Glomerular visceral epithelial cell (primary cell): ENCODE measurements around the gene ESCO1.
"Not testable (repeated sequence)": the region's sequence is repeated elsewhere in the genome, so short reads cannot be mapped to it uniquely, and the experiment has no call there.

ENCODE experiments used
- DNase-seq: peaks from one replicate; pipeline ENCODE4 v3.0.0-alpha.2; 2016; ENCODE audit errors: extremely low spot score

ESCO1 gene

DNA sequence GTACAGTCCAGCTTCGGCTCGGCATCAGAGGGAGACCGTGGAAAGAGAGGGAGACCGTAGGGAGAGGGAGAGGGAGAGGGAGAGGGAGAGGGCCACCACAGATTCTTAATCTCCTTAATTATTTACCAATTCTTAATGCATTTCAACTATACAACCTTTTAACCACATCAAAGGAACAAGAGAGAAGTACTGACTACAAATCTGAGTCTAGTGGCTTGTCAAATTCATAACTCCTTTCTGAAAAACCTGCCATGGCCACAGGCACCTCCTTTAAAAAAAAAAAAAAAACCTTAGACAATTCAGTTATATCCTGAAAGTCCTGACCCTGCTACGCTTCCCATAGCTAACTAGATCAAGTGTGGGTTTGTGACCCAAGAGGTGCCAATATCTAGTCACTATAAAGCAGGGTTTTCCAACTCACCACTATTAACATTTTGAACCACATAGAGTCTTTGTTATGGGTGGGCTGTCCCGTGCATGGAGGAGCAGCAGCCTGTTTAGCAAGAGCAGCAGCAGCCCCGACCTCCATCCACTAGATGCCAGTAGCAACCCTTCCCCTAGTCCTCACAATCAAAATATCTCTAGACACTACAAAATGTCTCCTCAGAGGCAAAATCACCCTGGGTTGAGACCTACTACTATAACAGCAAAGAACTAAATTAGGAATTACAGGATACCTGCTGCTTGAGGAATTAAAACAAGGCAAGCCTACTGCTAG lies 6.8 kb downstream of the ESCO1 start:
- no peak for DNase-seq

DNA sequence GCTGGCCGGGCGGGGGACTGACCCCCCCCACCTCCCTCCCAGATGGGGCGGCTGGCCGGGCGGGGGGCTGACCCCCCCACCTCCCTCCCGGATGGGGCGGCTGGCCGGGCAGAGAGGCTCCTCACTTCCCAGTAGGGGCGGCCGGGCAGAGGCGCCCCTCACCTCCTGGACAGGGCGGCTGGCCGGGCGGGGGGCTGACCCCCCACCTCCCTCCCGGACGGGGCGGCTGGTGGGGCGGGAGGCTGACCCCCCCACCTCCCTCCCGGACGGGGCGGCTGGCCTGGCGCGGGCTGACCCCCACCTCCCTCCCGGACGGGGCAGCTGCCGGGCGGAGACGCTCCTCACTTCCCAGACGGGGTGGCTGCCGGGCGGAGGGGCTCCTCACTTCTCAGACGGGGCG lies 8.1 kb downstream of the ESCO1 start:
- DNase-seq: not testable (repeated sequence)

DNA sequence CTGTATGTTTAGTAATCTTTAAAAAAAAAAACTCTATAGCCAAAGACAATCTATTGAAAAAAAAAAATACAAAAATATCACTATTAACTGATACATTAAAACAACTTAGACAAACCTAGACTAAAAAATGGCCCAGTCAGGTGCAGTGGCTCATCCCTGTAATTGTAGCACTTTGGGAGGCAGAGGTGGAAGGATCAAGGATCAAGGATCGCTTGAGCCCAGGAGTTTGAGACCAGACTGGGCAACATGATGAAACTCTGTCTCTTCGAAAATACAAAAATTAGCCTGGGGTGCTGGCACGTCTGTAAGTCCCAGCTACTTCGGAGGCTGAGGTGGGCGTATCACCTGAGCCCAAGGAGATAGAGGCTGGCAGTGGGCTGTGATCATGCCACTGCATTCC lies 16.1 kb downstream of the ESCO1 start:
- no peak for DNase-seq

DNA sequence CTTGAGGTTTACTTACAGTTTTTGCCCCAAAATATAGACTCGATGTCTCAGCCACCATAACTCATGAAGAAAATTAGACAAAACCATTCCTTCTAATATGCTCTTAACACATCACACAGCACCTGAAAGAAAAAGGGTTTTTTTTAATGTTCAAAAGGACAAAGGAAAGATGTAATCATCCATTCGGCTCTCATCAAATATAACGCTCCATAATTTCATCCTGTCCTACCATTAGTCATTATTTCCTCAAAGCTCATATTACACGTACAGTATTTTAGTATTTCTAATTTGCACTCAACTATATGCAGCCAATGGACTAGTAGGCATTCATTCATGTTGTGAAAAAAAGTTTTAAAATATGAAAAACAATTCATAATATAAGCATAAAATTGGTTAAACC lies 24.8 kb downstream of the ESCO1 start:
- no peak for DNase-seq

- no peak for DNase-seq
Measured at GRCh38 chr18:21571772-21572171, 28.7 kb downstream of the ESCO1 start.

DNA sequence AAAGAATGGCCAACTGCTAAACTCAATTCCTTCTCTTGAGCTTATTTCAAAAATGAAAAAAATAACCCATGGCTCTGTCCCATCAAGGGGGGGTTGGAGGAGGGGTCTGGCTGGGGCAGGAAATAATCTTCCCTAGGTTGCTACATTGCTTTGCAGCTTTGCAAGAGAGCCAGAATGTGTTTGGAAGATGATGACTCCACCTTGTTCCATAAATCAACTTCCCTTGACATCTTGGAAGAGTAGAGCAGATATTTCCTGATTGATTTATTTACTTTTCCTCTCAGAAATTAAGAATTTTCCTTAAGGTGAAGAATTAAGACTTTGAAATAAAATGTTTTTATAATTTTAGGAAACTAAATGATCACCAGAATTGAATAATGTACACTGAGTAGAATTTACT lies 41.3 kb downstream of the ESCO1 start:
- no peak for DNase-seq

DNA sequence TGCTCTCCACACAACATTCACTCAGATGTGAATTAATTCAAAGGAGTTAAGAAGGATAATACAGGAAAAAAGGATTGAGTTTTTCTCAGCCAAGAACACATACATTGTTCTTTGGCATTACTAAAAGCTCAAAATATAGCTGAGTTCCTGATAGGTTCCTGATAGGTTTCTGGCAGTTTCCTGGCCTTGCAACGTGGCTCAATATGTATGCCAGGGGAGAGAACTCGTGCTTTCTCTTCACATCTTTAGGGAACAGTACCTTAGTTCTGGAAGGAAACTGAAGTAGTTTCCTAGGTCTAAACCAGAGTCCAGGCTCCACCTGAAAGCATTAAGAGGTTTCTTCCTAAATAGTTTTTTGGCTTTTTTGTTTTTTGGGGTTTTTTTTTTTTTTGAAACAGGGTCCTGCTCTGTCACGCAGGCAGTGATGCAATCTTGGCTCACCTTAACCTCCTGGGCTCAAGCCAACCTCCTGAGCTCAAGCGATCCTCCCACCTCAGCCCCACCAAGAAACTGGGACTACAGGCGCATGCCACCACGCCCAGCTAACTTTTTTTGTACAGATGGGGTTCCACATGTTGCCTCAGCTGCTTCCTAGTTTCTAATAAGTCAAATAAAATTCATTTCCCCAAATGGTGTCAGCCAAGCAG lies 42.8 kb downstream of the ESCO1 start:
- DNase-seq: no peak

GRCh38 chr18:21550510-21550970 lies 50.0 kb downstream of the ESCO1 start:
- no peak for DNase-seq

DNA sequence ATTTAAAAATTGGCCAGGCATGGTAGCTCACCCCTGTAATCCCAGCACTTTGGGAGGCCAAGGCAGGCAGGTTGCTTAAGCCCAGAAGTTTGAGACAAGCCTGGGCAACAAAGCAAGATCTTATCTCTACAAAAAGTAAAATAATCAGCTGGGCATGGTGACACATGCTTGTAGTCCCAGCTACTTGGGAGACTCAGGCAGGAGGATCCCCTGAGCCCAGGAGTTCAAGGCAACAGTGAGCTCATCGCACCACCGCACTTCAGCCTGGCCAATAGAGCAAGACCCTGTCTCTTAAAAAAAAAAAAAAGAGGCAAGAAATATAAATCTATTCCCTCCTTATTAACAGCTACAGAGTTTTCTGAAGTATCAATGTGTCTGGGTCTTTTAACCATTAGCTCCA lies 51.9 kb downstream of the ESCO1 start:
- DNase-seq: no peak

GRCh38 chr18:21546423-21546822 lies 54.1 kb downstream of the ESCO1 start:
- no peak for DNase-seq

- DNase-seq: no peak
Measured at GRCh38 chr18:21538230-21538629, 62.3 kb downstream of the ESCO1 start.

DNA sequence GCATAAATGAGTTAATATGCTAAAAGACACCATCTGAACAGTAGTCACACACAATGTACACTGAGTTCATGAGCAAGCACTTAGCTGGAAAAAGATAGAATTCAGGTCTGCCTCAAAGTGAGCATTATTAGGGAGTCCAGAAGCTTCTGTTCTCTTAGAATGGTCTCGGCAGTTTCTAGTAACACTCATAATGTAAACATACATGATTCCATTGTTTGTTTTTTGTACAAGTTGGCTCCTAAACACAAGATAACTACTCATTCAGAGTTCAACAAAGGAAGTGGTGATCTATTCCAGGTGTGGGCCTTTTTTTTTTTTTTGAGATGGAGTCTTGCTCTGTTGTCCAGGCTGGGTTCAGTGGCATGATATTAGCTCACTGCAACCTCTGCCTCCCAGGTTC lies 66.2 kb downstream of the ESCO1 start:
- DNase-seq: no peak

DNA sequence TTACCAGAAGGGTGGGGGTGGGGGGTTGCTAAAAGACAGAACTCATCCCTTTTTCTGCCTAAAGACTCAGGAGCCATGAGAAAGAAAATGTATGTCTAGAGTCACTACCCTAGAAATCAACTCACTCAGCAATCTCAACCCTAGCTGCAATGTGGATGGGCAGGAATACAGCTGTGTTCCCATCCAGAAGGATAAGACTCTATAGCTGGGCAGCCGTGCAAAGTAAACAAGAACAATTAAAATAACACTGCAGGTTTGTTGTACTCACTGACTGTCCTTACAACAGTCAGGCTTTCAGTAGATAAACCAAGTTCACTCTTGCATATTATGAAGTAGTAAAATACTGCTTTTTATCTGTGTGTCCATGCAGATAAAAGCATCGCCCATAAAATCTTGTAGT lies 74.0 kb downstream of the ESCO1 start:
- DNase-seq: no peak

GRCh38 chr18:21525916-21526315 lies 74.6 kb downstream of the ESCO1 start:
- DNase-seq: no peak

DNA sequence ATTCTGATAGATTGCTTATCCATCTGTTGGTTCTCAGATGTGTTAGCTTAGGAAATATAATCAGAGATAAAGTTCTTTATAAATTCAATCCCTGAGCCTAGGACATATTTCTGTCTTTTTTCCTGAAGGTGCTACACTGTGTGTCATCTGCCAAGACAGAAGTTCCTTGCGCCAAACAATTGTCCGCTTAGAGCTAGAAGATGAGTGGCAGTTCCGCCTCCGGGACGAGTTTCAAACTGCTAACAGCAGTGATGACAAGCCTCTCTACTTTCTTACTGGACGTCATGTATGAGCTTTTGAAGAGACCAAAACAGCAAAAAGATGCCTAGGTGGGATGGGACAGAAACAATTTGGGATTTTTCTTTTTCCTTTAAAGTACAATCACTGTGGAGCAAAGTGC lies 78.0 kb downstream of the ESCO1 start:
- DNase-seq: no peak

- DNase-seq: no peak
Measured at GRCh38 chr18:21513741-21514140, 86.8 kb downstream of the ESCO1 start.

- DNase-seq: no peak
Measured at GRCh38 chr18:21513292-21513691, 87.2 kb downstream of the ESCO1 start.

DNA sequence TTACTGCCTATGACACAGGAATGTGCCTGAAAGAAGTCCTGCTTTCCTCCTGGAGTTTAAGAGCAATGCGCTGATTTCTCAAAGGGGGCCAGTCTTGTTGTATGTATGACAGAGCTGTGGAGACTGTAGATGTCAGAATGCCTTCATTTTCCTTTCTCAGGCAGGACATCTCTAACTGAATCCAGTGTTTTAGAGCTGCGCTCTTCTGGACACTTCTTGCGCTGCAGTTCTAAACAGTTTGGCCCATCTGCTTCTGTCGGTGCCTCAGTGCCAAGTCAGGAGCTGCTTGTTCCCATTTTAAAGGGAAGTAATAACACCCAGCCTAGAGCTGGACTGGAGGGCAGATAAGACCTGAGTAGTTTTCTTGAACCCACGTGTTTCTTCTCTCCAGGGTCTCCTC lies 91.4 kb downstream of the ESCO1 start:
- no peak for DNase-seq

GRCh38 chr18:21507913-21508701 lies 92.4 kb downstream of the ESCO1 start:
- DNase-seq: no peak

DNA sequence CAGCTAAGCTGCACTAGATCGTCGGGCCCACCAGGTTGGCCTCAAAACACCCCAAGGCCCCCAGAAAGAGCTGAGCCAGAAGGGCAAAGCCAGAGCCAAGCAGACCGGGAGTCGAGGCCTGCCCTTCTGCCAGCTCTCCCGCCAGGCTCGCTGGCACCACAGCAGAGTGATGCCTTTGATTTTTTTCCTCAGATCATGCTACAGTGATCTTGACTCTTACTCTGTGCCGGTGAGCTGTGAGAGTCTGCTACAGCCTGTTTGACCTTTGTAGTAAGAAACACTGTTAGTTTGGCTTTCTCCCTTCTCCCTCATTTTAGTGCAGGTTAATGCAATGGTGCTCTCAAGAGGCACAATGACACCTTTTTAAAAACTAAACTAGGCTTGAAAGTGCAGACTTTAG lies 97.8 kb downstream of the ESCO1 start:
- DNase-seq: no peak

- DNase-seq: no peak
Measured at GRCh38 chr18:21499997-21500396, 100.5 kb downstream of the ESCO1 start.

GRCh38 chr18:21496277-21496835 lies 104.1 kb downstream of the ESCO1 start:
- DNase-seq: no peak

- DNase-seq: no peak
Measured at GRCh38 chr18:21490748-21491147, 109.8 kb downstream of the ESCO1 start.
